ENCODE measurements around the gene HSPB9.
A peak's percentile ranks its signal among the peaks of the same experiment; 100 is the strongest.

HSPB9 gene

DNA sequence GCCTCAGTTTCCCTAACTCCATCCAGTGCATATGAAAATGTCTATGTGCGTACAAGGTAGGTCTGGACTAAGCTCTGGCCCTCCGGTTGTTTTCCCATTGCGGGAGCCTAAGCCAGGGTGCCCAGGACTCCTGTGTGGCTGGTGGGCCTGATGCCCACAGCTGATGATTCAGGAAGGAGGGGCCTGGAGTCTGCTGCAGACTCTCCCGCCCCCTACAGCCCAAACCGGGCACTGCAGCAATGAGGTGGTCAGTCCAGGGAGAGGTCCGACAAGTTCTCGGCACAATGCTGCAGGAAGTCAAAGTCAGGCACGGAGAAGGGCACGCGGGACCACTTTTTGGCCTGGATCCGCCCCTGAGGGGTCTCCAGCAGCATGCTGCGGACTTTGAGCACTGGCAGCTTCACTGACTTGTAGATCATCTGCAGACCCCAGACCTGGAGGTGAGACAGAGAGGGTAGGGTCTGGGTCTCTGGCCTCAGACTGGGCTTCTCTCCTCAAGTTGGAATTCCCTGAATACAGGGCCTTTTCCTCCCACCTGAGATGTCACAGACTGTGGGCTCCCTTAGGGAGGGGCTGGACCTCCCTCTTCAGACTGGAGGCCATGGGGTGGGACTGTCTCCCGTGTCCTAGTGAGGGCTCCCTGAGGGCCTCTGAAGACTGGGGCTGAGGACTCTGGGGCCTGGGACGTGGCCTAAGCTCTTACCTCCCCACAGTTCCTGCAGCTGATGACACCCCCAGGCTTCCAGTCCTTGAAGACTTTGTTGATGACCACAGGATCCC, 20.9 kb upstream of the HSPB9 start:
- peak; percentile 60 for DNase-seq

DNA sequence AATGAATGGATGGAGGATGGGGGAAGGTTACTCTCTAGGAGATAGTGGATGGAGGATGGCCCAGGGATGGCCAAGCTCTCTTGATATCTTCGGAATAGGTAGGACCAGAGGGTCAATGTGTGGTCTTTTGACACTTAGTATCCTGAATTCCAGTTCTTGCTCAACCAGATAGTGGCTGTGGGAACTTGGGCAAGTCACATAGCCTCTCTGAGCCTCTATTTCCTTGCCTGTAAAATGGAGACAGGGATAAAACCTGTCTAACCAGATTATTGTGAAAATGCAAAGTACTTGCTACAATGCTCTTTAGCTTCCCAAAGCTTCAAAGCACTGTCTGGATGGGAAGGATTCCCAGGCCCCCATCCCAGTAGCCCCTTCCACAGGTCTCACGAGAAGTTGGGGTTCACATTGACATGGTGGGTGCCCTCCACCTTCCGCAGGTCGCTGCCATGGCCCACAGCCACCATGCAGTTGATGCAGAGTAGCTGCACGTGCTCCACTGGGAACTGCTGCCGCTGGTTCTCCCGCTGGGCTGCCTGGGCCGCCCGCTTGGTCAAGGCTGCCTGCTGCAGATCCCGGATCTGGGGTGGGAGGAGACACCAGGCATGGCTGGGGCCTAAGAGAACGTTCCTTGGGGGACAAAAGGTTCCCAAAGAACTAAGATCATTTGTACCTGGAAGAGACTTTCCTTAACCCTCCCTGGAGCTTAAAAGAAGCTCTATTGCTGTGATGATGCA, 19.2 kb upstream of the HSPB9 start:
- DNase-seq, result no peak

DNA sequence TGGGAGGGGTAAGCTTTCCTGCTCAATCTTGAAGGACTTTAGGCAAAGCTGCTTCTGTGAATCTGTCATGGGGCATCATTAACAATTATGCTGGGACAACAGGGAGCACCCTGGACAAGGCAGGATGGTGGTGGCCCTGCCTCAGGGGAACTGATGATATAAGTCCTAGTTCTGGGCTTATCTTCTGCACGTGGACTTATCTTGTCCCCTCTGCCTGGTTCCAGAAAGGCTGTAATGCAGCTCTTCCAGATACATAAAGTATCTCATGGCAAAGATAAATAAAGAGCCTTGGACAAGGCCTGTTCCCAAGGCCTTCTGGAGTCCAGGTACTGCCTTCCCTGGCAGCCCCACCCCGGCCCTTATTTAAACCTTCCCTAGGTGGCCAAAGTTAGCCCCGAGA, 18.3 kb upstream of the HSPB9 start:
- DNase-seq, result no peak

DNA sequence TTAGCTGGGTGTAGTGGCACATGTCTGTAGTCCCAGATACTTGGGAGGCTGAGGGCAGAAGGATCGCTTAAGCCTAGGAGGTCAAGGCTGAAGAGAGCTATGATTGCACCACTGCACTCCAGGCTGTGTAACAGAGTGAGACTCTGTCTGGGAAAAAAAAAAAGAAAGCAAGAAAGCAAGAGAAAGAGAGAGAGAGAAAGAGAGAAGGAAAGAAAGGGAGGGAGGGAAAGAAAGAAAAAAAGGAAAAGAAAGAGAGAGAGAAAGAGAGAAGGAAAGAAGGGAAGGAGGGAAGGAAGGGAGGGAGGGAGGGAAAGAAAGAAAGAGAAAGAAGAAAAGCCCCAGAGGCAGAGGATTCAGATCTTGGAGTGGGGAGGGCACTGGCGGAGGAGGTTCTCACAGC, 16.6 kb upstream of the HSPB9 start:
- DNase-seq, result no peak

DNA sequence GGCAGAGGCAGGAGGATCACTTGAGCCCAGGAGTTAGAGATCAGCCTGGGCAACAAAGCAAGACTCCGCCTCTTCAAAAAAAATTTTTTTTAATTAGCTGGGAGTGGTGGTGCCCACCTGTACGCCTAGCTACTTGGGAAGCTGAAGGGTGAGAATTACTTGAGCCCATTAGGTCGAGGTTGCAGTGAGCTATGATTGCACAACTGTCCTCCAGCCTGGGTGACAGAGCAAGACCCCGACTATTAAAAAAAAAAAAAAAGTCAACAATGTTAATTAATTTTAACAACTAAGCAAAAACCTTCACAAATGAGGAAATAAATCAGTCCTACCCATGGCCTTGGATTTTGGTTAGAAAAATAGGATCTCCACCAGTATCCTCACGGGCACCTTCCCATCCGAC, 15.5 kb upstream of the HSPB9 start:
- no peak for DNase-seq

DNA sequence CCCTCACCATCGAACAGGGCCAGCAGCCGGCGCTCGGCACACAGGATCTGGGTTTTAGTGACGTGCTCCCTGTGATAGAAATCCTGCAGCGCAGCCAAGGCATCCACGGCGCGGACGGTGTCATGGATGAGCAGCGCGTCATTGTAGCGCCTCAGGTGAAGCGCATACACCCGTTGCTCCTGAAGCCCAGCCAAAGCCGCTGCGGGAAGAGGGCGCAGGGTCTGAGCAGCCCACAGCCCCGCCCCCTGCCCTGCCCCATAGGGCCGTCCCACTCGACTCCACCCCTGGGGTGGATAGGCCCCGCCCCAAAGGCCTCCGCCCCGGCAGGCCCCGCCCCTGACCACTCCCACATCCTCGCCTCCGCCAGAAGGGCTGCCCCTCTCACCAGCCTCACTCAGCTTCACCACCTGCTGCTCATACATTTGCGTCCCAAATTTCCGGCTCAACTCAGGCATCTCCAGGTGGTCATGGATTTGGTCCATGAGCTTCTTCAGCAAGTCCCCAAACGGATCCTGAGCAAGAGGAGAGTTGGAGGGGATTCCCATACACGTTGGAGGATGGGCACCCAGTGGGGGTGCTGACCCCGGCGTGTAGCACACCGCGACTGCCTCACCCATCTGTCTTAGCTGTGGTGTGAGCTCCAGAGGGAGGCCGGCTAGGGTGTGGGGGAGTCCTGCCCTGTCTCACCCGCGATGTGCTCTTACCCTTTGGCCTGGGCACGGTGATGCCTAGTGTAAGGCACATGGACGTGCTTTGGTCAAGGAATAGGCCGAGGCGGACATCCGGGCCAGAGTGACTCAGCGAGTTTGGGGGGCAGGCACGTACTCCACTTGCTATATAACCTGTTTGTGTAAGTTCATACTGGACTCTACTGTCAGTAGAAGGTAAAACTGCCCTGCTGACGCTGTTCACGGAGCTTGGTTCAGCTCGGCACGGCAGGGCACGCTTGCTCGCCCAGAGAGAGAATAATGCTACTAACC, 14.7 kb upstream of the HSPB9 start:
- DNase-seq, result peak; percentile 90

DNA sequence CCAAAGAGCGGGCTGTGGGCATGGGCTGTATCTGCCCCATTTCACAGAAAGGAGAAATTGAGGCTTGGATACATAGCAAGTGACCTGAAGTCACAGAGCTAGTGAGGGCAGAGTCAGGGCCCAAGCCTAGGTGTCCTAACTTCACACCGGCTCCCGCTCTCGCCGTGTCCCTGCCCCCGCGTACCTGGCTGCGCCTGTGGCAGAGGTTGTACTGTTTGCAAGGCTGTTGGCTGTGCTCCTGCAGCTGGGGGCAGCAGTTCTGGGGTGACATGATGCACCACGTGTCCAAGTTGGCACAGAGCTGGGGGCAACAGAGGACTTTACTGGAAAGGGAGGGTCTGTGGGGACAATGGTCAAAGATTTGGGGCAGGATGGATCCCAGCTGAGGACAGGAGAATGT, 13.5 kb upstream of the HSPB9 start:
- no peak for DNase-seq

DNA sequence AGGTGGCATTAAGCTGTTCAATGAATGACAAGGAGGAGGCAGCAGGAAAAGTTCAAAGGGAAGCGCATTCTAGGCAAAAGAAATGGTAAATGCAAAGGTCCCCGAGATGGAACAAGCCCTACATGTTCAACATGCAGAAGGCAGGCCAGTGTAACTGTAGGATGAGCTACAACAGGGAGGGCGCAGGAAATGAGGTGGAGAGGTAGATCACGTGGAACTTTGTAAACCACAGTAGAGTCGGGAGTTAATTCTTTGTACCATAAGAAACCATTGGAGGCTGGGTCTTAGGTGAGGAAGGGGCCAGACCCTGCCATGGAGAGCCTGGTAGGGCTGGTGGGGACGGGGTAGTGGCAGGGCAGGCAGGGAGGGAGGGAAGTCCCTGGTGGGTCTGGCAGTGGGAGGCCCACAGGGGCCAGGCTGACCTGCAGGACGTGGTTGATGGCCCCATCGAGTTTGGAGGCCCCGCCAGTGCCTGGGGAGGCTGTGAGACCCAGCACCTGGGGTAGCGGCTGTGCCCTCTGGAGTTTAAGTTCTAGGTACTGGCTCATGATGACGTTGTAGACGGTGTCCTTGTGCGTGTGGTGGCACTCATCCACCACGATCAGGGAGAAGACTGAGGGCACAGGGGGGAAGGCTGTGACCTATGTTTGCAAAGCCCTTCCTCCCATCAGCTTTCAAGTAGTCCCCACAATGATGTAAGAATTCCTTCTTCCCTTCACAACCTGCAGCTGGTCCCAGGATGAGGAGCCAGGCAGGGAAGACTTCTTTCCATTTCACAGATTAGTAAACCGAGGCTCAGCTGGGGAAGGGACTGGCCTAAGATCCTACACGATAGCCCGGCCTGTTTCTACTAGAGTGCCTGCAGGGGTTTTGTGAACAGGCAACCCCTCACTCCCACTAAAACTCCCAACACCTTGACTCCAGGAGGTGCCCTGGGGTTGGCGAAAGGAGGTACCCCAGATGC, 12.0 kb upstream of the HSPB9 start:
- no peak for DNase-seq

DNA sequence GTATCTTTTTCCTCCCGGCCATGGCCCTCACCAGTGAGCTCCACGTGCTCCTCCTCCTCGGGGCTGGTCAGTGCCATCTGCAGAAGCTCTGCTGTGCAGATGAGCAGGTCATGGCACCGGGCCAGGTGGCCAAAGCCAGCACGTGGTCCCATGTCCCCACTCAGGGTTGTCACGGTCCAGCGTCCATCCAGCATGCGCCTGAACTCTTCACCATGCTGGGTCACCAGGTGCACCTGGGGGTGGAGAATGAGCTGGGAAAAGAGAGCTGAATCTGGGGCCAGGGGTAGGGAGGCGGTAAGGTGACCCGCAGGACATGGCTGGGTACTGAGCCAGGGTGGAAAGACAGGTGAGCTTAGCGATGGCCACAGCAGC, 11.4 kb upstream of the HSPB9 start:
- DNase-seq, result no peak

DNA sequence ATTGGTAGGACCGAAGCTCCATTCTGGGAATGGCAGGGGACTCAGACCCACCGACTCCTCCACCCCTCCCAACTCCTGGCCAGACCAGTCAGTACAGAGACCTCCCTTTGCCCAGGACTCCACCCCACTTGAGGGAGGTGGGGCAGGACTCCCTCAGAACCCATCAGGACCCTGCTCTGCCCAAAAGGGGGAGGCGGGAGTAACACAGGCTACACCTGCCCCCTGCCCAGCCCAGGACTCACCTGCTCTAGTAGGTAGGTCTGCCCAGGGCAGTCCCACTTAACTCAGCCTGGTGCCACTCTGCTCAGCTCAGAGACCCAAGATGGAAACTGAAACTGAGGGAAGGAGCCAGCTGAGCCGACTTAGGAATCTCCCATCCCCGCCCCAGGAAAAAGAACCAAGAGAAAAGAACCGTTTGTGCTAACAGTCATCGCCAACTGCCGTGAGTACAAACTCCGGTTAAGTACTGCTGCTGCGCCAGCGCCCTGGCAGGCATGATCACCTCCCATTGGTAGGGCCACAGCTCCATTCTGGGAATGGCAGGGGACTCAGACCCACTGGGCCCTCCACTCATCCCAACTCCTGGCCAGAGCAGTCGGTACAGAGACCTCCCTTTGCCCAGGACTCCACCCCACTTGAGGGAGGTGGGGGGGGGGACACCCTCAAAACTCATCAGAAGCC, 10.6 kb upstream of the HSPB9 start:
- DNase-seq, result peak; percentile 38

DNA sequence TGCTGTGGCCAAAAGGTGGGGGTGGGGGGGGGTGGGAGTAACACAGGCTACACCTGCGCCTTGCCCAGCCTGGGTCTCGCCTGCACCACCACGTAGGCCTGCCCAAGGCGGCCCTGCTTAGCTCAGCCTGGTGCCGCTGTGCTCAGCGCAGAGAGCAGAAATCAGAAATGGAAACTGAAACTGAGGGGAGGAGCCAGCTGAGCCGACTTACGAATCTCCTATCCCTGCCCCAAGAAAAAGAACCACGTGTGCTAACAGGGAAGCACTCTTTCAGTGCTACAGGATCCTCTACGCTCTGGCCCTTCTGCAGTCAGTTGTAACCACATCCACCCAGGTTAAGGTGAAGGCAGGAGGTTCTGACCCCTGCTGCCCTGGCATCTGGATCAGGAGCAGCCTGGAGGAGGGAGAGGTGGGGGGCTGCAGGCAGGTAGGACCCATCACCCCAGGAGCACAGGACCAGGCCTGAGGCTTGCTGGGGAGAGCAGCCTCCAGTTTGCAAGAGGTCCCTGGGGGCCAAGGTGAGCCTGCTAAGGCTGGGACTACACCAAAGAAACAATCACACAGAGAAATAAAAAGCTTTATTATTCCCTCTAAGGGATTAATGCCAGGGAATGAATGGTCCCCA, 9.9 kb upstream of the HSPB9 start, which contains the start of gene DHX58:
Gene DHX58 (minus strand): TSS at position 163 of the 625 bp plus-strand sequence. CDS start 822 bp downstream, outside the sequence.
- peak; percentile 89 for DNase-seq

DNA sequence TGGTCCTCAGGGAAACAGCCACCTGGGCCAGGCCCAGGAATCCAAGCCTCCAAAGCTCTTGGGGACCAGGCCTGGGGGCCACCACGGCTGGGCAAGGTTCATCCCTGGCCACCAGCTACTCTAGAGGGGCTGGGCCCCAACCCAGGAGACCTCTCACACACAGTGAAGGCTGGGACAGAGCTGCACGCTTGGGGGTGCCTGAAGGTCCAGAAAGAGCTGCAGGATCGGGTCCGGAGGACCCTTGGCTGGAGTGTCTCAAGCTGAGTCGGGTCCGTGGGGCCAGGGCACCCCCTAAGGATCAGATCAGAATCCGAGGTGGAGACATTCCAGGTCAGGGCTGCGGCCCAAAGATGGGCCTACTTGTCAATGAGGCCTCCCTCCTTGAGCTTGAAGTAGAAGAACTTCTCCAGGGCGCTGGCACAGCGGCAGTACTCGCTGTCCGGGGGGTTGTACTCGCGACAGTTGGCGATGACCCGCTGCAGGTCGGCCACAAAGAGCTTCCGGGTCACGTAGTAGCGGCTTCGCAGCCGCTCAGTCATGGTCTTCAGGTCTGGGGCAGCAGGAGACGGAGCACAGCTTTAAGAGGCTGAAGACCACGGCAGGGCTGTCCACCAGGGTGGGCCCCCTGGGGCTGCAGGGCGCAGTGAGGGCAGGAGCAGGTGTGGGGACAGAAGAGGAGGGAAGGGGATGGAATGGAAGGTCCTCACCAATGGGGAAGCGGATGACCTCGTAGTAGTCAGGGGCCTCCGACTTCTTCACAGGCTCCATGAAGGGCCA, 9.1 kb upstream of the HSPB9 start:
- DNase-seq, result no peak

DNA sequence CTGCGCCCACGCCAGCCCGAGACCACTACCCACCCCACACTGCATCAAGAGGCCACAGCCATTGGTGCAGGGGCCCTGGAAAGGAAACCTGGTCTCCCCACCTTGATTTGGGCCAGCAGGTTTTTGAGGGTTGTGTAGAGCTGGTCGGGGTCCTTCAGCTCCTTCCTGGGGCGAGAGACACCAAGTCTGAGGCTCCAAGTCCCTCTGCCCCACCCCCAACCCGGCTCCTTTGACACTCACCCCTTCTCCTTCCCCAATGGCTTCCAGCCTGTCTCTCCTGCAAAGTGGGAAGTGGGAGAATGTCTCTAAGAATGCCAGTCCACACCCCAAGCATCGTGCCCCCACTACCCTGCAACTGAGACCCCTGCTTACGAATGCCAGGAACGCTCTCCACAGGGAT, 8.5 kb upstream of the HSPB9 start:
- no peak for DNase-seq

DNA sequence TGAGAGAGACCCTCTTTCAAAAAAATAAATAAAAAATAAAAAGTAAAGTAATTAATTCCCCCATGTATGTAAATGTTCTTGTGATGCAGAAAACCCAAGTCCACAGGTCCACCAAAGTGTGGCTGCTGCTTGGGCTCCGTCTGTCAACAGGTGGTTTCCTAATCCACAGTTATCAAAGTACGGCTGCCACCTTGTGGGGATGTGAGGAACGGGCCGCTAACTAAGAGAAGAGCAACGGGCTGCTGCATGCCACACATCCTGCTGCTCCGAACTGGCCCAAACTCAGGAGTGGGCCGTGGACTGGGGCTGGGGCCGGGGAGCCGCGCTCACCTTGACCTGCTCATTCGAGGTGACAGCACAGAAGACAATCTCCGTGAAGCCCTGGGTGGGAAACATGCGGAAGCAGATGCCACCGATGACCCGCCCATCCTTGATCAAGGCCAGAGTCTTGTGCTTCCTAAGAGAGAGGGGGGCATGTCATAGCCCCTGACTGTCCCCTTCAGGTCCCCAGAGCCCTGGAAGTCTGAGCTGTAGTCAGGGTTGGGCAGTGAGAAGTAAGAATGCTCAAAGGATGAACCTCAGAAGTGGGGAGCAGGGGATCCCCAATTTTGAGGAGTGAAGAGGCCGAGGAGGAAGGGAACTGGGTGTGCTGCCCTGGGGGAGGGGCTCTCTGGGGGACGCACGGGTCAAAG, 5.8 kb upstream of the HSPB9 start:
- DNase-seq, result peak; percentile 88

DNA sequence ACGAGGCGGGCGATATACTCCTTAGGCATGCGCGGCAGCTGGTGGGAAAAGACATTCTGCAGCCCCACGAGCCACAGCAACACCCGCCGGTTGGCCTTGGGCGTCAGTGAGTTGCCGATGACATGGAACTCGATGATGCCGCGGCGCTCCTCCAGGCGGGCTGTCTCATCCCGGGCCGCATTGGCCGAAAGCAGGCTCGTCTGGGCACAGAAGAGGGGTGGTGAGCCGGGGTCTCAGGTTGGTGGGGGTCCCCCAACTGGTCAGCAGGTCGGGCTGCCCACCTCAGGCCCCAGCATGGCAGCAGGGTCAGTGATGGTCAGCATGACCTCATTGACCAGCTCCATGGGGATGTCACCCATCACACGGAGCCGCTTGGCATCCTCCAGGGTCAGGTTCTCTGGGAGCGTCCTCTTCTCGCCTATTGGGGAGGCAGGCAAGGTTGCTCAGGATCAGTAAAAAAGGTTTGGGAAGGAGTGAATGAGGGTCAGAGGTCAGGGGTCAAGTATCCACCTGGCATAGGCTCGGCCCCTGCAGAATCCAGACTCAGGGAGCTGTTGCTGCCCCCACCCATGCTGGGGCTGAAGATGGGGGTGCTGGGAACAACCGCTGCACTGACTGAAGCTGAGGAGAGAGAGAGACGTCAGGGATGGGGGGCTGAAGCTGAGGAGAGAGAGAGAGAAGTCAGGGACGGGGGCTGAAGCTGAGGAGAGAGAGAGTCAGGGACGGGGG, 5.0 kb upstream of the HSPB9 start:
- no peak for DNase-seq

DNA sequence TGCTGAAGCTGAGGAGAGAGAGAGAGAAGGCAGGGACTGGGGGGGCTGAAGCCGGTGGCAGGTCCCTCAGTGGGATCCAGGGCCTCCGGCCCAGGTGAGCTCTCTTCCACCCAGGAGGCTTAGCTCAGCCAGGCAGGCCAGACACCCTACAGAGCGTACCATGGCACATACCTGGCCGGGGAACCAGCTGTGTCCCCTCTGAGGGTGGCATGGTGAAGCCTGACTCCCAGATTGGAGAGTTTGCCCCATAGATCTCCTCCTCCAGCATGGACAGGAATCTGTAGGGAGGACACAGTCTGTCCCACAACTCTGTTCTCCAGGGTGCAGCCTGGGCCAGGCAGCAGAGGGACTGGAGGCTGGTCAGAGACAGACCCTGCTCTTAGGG, 4.5 kb upstream of the HSPB9 start:
- no peak for DNase-seq

DNA sequence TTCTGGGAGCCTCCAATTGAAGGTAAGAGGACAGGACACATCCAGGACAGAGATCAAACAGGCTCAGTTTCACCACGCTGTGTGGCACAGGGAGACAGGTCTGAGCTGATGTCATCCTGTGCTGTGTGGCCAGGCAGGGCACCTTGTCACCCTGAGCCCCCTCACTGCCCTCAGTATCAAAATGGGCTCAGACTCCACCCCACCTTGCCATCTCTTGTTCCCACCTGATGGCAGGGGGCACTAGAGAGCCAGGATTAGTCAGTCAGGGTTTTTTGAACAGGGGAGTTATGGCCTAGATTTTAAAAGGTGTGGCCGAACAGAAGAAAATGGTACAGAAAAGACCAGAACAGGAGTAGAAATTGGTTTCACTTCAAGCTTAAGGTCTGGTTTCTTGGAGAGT, 4.1 kb upstream of the HSPB9 start:
- DNase-seq, result peak; percentile 46

DNA sequence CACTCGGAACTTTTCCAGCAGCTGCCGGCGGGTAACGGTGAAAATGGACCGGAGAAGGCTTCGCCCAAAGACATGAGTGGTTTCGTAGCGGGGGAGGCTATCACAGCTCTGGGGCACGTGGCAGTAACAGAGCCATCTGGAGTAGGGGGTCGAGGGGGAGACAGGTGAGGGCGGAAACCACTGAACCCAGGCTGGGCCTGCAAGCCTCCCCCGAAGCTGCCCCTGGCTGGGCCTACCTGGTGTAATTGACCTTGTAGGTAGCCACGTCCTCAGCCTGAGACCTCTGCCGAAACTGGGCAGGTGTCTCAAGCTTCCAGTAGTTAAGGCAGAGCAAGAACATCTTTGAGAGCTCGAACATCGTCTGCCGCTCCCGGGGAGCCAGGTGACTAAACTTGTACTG, 3.3 kb upstream of the HSPB9 start:
- no peak for DNase-seq
